GM23248 (cell line): Measurements from ENCODE around the gene SLC48A1.

Experiments
- EZH2 ChIP-seq: fragments of 200-600 bp; sonication (generic); IDR thresholded peaks from 2 replicates; pipeline ENCODE4 v1.6.1; 2018; ENCODE audit warnings: antibody characterized with exemption, mild to moderate bottlenecking; ENCODE audit not compliant: insufficient read depth, poor library complexity, severe bottlenecking
- EZH2phosphoT487 ChIP-seq: fragments of 200-600 bp; sonication (generic); IDR thresholded peaks from 2 replicates; pipeline ENCODE4 v1.6.1; 2018; ENCODE audit warnings: antibody characterized with exemption, moderate library complexity, mild to moderate bottlenecking, low read depth; ENCODE audit not compliant: insufficient read depth

GRCh38 chr12:47814539-47815170 is 41.6 kb downstream of the SLC48A1 start:
- no peak for TF ChIP-seq EZH2
- TF ChIP-seq EZH2phosphoT487: no peak
